Measurements from ENCODE around the gene LPP. TPM values are rescaled to one million over a fixed set of nuclear protein-coding genes. Genes with fewer than 3 reads are reported as not detected.

Gene LPP
- total and polyA plus RNA-seq, 2 of the 13 experiments (the other 11 are each of a cell fraction or from before 2014, with no cell fraction given) = 19.2 to 29.9 TPM

DNA sequence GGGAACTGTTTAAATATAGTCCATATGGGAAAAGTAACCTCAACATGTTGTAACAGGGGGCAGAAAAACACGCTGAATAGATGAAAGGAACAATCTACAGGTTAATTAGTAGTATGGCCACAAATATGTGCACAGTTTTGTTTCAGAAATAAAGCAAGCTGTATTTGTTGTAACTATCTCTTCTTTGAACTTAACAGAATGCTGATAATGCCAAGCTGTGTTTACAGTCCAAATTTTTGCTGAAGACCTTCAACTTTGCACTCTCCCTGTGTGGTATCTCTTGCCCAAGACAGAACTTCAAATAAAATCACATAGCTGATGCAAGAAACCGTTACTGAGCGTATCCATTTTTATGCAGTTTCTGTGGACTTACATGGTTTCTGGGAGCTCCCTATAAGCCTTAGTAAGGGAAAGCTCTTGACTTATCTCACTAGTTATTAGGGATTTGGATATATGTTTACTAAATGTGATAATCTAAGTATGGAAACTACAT is 592.4 kb downstream of the LPP start (continued):
- TF ChIP-seq, protein P1, sequence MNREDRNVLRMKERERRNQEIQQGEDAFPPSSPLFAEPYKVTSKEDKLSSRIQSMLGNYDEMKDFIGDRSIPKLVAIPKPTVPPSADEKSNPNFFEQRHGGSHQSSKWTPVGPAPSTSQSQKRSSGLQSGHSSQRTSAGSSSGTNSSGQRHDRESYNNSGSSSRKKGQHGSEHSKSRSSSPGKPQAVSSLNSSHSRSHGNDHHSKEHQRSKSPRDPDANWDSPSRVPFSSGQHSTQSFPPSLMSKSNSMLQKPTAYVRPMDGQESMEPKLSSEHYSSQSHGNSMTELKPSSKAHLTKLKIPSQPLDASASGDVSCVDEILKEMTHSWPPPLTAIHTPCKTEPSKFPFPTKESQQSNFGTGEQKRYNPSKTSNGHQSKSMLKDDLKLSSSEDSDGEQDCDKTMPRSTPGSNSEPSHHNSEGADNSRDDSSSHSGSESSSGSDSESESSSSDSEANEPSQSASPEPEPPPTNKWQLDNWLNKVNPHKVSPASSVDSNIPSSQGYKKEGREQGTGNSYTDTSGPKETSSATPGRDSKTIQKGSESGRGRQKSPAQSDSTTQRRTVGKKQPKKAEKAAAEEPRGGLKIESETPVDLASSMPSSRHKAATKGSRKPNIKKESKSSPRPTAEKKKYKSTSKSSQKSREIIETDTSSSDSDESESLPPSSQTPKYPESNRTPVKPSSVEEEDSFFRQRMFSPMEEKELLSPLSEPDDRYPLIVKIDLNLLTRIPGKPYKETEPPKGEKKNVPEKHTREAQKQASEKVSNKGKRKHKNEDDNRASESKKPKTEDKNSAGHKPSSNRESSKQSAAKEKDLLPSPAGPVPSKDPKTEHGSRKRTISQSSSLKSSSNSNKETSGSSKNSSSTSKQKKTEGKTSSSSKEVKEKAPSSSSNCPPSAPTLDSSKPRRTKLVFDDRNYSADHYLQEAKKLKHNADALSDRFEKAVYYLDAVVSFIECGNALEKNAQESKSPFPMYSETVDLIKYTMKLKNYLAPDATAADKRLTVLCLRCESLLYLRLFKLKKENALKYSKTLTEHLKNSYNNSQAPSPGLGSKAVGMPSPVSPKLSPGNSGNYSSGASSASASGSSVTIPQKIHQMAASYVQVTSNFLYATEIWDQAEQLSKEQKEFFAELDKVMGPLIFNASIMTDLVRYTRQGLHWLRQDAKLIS (CRISPR knock-in tag; IDR thresholded peaks at IDR 0.05) = no peak
- TF ChIP-seq FOSL1 (CRISPR knock-in tag; IDR thresholded peaks at IDR 0.05; ENCODE audit: borderline replicate concordance) (peak; percentile 72; the same call in 1 of the 2 replicates), ZNF777 (CRISPR knock-in tag; IDR thresholded peaks at IDR 0.05) (no peak), NR2C2 (CRISPR knock-in tag; IDR thresholded peaks at IDR 0.05; ENCODE audit: borderline replicate concordance) (peak; percentile 93), ZNF746 (CRISPR knock-in tag; IDR thresholded peaks at IDR 0.05) (no peak; the same call in 1 of the 2 replicates), MED1 (CRISPR knock-in tag; IDR thresholded peaks at IDR 0.05) (peak; percentile 100), HDAC6 (IDR thresholded peaks at IDR 0.05; ENCODE audit: low read depth, low read length) (no peak), SOX13 (IDR thresholded peaks at IDR 0.05) (peak; percentile 95), SOX13 (CRISPR knock-in tag; conservative IDR thresholded peaks at IDR 0.05 in 1 of 2, IDR thresholded peaks at IDR 0.05 in 1 of 2) (peak in 1 of 2 experiments; percentile 99; a peak in 2 of 4 replicates), E2F2 (CRISPR knock-in tag; IDR thresholded peaks at IDR 0.05; ENCODE audit: borderline replicate concordance) (no peak), SMC3 (IDR thresholded peaks at IDR 0.05; ENCODE audit: low read length) (peak; percentile 61), CENPT (CRISPR knock-in tag; IDR thresholded peaks at IDR 0.05; ENCODE audit: low read depth) (no peak), CCDC6 (CRISPR knock-in tag; IDR thresholded peaks at IDR 0.05) (no peak), ZNF780A (CRISPR knock-in tag; IDR thresholded peaks at IDR 0.05) (no peak), EP300 (IDR thresholded peaks at IDR 0.05; ENCODE audit: low read depth in 2 of 2, low read length in 2 of 2) (peak; percentile 100), EP300 (CRISPR knock-in tag; IDR thresholded peaks at IDR 0.05; ENCODE audit: borderline replicate concordance) (peak; percentile 100), GTF3A (CRISPR knock-in tag; conservative IDR thresholded peaks at IDR 0.05) (no peak)
- TF ChIP-seq, protein P2, sequence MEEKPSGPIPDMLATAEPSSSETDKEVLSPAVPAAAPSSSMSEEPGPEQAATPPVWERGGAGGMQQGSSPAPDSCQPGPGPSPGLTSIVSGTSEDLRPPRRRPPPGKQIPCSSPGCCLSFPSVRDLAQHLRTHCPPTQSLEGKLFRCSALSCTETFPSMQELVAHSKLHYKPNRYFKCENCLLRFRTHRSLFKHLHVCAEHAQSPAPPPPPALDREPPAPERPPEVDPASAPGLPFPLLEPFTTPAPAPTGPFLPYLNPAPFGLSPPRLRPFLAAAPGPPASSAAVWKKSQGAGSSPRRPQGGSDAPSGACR (CRISPR knock-in tag; IDR thresholded peaks at IDR 0.05) = peak; percentile 97
- TF ChIP-seq, protein P3, sequence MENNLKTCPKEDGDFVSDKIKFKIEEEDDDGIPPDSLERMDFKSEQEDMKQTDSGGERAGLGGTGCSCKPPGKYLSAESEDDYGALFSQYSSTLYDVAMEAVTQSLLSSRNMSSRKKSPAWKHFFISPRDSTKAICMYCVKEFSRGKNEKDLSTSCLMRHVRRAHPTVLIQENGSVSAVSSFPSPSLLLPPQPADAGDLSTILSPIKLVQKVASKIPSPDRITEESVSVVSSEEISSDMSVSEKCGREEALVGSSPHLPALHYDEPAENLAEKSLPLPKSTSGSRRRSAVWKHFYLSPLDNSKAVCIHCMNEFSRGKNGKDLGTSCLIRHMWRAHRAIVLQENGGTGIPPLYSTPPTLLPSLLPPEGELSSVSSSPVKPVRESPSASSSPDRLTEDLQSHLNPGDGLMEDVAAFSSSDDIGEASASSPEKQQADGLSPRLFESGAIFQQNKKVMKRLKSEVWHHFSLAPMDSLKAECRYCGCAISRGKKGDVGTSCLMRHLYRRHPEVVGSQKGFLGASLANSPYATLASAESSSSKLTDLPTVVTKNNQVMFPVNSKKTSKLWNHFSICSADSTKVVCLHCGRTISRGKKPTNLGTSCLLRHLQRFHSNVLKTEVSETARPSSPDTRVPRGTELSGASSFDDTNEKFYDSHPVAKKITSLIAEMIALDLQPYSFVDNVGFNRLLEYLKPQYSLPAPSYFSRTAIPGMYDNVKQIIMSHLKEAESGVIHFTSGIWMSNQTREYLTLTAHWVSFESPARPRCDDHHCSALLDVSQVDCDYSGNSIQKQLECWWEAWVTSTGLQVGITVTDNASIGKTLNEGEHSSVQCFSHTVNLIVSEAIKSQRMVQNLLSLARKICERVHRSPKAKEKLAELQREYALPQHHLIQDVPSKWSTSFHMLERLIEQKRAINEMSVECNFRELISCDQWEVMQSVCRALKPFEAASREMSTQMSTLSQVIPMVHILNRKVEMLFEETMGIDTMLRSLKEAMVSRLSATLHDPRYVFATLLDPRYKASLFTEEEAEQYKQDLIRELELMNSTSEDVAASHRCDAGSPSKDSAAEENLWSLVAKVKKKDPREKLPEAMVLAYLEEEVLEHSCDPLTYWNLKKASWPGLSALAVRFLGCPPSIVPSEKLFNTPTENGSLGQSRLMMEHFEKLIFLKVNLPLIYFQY (CRISPR knock-in tag; IDR thresholded peaks at IDR 0.05; ENCODE audit: borderline replicate concordance) = peak; percentile 23; the same call in 1 of the 2 replicates
- TF ChIP-seq, protein P4, sequence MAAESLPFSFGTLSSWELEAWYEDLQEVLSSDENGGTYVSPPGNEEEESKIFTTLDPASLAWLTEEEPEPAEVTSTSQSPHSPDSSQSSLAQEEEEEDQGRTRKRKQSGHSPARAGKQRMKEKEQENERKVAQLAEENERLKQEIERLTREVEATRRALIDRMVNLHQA (CRISPR knock-in tag; IDR thresholded peaks at IDR 0.05) = peak; percentile 88; the same call in 1 of the 2 replicates
